PC-9 (cell line): ENCODE data around the gene OGFOD1.

Source experiments
- EZH2 ChIP-seq: fragments of 200-600 bp; sonication (generic); IDR thresholded peaks from 2 replicates; pipeline ENCODE4 v1.8.0; 2017; ENCODE audit warnings: antibody characterized with exemption, low read depth
- TF ChIP-seq, protein P1 (sequence below): fragments of 200-600 bp; sonication (generic); conservative IDR thresholded peaks from 2 replicates; pipeline ENCODE4 v1.6.1; 2017; ENCODE audit warnings: mixed run types, antibody characterized with exemption, mild to moderate bottlenecking, moderate library complexity

DNA sequence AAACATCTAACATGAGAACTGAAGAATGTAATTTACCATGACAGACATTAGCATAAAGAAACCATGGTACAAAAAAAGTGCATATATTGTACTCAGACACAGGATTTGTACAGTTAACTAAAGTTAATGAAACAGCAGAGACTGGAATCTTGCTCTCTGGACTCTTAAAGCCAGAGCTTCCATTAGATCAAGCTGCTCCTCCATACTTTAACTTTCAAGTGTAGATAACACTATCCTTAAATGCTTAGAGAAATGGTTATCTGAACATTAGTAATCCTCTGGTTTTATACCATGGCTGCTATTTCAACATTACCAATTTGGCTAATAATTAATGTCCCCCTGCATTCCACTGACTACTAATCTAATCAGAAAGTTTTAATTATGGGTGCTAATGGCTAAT is 3.3 kb upstream of the OGFOD1 start:
- TF ChIP-seq, protein P1, sequence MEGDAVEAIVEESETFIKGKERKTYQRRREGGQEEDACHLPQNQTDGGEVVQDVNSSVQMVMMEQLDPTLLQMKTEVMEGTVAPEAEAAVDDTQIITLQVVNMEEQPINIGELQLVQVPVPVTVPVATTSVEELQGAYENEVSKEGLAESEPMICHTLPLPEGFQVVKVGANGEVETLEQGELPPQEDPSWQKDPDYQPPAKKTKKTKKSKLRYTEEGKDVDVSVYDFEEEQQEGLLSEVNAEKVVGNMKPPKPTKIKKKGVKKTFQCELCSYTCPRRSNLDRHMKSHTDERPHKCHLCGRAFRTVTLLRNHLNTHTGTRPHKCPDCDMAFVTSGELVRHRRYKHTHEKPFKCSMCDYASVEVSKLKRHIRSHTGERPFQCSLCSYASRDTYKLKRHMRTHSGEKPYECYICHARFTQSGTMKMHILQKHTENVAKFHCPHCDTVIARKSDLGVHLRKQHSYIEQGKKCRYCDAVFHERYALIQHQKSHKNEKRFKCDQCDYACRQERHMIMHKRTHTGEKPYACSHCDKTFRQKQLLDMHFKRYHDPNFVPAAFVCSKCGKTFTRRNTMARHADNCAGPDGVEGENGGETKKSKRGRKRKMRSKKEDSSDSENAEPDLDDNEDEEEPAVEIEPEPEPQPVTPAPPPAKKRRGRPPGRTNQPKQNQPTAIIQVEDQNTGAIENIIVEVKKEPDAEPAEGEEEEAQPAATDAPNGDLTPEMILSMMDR, result no peak
- TF ChIP-seq EZH2, result no peak
